GM18909 (cell line): ENCODE measurements around the gene SNX33.
A peak's percentile ranks its signal among the peaks of the same experiment; 100 is the strongest.
"Not testable (repeated sequence)": the region's sequence is repeated elsewhere in the genome, so short reads cannot be mapped to it uniquely, and the experiment has no call there.

Experiments used
- ATAC-seq: cut with Tn5 transposase; IDR thresholded peaks from one replicate; pipeline ENCODE4 v1.9.1; 2021; ENCODE audit warnings: mild to moderate bottlenecking; ENCODE audit not compliant: unreplicated experiment, poor library complexity

Gene SNX33

DNA sequence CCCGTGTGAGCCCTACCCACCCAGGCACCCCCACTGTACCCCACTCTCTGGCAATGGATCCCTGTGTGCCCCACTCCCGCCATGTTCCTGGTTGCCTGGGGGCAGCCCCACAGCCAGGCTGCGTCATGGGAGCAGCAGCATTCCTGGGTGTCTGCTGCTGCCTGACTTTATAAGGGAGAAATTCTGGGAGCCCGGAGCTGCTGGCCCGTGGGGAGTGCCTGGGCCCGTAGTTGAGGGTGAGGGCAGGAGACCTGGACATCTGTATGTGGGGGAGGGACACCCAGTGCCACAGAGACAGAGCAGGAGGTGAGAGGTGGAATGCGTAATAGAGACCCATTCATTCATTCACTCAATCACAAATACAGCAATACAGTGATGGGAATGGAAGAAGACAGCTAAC is 49.8 kb downstream of the SNX33 start:
- ATAC-seq: no peak

DNA sequence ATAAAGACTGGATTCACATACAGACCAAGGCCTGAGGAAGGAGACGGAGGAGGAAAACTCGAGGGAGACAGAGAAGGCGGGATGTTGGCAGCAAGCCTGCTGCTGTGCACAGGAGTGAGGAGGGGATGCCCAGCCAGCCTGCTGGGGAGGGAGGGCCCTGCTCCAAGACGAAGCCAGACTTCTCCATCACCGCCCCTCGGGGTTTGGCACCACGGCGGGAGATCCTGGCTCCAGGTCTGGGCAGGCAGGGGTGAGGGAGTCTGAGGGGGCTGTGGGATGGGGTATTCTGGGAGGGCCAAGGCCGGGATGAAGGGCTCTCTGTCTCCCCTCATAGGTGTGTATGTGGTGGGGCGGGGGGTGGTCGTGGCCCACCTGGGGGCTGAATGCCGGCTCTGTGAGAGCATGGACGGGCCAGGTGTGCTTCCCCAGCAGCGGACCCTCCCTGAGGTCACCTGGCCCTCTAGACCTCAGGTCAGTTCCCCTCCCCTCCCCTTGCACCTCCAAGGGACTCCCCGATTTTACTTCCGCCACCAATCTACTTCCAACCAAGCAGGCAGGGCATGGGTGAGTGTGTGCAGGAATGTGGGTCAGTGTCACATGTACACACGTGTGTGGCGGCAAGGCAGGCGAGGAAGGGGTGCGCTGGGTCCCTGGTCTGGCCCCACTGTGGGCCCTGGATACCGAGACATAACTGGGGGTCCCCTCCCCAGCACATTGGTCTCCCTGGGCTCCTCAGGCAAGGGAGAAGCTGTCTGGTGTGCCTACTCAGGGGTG is 50.4 kb downstream of the SNX33 start:
- not testable (repeated sequence) for ATAC-seq

DNA sequence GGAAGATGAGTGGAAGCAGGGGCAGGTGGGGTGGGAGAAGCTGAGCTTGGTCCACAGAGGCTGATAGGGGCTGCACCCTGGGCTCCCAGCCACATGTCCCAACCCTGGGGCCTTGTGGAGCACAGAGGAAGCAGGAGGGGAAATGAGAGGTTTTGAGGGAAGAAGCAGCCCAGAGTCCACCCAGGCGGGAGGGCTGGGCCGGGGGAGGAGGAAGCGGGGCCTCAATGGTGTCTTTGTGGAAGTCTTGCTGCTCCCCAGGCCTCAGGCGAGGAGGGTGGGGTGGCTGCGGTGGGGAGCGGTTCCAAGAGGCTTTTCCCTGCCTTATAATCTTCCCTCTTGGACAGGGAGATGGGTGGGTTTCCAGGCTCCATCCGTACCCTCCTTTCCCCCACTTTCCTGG is 51.8 kb downstream of the SNX33 start:
- ATAC-seq: not testable (repeated sequence)

DNA sequence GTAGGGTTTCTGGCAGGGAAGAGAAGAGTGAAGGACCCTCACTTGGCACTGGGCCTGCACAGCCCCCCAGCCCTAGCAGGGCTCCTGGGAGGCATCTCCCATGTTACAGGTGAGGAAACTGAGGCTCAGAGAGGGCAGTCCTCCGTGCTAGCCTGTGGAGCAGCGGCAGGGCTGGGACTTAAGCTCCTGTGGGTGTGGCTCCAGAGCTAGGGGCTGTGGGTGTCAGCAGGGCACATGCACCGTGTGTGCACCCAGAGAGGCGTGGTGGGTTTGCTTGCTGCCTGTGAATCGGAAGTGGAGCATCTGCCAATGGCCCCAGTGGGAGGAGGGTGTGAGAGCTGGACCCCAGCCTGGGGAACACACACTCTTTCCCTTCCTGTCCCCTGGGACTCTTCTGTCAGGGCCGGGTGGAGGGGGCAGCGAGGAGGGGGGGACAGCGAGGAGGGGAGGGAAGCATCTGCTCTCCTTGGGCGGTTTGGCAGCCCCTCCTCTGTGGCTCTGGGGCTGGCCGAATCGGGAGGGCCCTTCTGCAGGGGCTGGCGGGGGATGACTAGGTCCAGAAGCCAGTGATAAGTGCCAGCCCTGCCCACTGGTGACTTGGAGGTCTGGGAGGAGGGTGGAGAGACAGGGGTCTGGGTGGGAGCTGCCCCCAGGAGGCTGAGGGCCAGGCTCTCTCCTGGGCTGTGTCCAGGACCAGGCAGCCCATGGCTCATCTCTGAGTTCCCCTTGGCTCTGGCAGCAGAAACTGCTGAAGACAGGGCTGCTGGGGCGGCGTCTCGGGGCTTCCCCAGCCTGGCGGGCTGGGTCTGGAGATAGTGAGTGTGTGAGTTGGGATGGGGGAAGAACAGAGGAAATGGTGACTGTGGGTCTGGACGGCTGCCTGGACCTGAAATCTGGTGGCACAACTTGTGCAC is 52.5 kb downstream of the SNX33 start:
- peak; percentile 66 for ATAC-seq

DNA sequence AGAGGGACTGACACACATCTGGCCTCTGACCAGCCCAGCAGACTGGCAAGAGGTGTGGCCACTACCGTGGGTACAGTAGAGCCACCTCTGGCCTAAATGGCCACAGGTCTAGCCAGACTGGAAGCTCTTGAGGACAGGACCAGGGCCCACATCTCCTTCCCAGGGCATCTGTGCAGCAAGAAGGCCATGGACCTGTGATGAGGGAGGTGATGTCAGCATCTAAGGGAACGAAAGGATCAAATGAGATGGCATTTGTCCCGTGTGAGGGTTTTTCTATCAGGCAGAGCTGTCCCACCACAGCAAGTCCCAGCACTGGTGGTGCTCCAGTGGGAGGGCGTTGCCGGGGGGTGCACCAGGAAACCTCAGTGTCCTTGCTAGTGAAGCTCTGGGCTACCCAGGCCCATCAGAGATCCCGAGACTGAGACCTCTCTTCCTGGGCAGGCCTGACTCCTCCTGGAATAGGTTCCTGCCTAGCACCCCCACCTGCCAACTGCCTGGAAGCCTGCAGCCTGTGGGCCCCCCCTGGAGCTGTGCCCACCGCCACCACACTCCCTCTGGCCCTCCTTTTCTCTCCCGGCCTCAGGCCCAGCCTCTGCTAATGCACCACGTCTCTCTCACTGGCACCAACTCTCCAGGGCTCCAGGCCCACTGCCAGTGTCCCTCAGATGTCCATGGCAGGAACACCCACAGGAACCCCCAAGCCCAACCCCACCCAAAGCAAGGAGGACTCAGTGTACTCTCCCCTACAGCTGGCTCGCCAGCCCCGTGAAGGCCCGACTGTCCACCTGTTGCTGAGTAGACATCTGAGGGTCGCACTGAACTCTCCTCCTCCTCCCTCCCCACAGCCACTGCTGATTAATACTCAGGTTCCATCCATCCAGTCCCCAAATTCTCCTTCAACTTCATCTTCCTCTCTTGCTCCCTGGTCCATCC is 53.6 kb downstream of the SNX33 start:
- ATAC-seq: not testable (repeated sequence)

DNA sequence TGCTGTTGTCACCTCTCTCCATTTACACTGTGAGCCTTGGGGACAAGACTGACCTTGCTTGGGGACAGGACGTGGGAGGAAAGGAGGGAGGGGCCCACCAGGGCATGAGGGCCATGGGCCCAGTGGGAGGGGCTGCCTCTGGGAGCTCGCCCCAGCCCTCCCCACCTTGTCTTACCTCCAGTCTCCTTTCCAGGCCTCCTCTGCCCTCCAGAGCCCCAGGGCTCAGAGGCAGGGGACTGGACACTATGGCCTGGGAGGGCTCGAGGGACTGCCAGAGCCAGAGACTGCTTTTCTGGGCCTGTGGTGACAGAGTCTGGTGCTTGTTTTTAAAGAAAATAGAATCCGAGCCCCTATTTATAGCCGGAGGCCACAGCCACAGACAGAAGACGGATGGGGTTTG is 54.7 kb downstream of the SNX33 start:
- no peak for ATAC-seq

DNA sequence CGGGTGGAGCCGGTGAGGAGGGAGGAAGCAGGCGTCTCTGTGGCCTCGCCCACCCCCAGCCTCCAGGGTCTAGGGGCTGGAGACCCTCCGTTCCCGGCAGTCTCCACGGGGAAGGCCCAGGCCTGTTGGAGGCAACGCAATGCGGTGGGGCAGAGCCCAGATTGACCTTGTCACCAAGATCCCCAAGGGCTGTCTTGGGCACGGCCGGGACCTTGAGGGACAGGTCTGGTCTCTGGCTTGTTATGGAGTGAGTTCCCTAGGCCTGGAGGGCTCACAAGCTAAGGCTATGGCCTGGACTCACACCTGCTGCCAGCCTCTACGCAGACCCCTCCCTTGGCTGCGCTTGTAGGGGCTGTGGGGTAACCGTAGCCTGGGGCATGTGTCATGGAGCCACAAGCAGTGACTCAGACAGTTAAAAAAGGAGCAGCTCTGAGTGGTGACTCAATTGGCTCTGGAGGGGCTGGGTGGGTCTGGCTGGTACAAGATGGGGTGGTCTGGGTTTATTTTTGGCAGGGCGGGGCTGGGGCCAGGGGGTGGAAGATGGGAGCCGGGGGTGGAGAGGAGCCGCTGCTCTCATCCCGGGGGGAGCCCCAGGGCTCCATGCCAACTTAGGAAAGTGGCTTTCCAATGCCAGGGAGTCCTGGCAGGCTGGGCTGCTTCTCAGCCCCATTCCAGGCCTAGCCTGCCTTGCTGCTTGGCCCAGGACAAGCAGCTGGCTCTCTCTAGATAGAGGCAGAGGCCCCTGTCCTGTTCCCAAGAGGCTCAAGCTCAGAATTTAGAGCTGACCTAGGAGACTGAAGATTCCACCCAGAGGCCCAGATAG is 55.9 kb downstream of the SNX33 start:
- ATAC-seq: not testable (repeated sequence)

DNA sequence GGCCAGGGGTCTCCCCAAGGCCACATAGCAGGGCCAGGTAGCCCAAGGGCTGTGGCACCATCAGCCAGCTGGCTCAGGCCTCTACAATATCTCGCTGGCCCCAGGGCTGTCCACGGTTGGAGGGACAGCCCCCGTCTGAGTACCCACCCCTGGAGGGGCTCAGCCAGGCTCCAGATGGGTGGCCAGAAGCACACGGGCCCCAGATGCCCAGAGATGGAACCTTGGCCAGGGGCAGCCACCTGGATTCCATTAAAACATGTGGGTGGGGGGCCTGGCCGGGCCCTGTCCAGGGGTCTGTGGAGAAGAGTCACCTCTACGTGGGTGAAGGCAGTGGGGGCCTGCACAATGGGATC is 56.5 kb downstream of the SNX33 start:
- no peak for ATAC-seq

DNA sequence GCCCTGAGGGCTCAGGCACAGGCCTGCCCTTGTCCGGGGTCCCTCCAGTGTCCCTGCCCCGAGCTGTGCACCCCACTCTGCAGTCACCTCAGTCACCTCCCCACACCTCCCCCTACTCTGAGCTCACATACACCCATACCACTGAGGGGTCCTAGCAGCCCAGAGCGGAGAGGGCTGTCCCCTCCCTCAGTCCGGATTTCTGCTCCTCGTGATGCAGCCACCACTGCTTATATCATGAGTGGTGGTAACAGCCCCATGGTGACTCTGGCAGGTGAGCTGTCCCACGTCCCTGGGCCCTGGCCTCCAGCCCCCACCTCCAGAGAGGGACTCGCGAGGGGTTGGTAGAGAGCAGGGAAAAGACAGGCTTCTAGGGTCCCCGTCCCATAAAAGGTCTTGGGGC is 56.9 kb downstream of the SNX33 start:
- no peak for ATAC-seq

DNA sequence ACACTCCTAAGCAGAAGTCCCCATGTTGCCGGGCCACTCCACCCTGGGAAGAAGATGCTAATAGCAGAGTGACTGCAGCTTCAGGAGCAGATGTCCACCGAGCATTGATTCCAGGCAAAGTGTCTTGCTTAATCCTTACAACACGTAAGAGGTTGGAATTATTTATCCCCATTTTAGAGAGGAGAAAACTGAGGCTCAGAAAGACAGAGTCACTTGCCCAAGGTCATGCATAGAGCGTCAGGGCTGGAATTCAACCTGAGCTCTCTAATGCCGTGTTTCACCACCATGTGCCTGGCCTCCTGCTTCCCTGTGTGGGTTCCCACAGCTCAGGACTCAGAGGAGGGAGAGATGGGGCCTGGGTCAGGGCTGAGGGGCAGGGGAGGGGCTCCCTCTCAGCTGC is 57.7 kb downstream of the SNX33 start:
- not testable (repeated sequence) for ATAC-seq

DNA sequence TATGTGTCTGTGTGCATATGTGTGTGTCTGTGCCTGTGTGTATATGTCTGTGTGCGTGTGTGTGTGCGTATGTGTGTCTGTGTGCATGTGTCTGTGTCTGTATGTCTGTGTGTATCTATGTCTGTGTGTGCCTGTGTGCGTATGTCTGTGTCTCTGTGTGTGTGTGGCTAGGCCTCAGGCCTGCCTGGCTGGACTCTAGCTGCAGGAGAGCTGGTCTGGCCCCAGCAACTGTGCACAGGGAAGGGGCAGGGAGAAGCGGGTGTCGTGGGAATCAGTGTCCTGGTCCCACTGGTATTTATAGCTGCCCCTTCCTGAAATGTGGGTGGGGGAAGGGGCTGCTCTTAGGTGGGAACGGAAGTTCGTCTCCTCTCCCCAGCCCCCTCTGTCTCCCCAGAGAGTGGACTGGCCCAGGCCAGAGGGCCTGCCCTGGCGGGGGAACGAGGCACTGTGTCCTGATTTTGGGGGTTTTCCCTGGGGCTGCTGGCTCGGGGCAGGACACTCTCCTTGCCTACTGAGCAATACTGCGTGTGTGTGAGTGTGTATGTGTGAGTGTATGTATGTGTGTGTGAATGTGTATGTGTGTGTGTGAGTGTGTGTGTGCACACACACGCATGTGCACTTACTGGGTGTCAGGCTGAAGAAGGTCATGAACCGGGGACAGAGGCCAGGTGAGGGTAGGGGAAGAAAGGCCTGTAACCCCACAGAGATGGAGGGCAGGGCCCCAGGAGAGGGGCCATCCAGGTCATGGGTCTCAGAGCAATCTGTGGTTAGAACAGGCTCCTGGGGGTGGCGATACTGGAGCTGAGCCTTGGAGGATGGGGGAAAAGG is 58.4 kb downstream of the SNX33 start:
- ATAC-seq: no peak

DNA sequence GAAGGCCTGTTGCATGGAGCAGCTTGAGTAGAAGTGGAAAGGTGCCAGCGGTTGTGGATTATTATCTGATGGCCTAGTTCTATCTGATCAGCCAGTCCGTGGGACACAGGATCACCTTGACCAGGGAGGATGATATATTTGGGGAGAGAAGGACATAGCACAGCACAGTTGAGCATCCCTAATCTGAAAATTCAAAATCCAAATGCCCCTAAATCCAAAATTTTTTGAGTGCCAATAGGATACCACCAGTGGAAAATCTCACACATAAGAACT is 58.9 kb downstream of the SNX33 start:
- ATAC-seq: no peak

DNA sequence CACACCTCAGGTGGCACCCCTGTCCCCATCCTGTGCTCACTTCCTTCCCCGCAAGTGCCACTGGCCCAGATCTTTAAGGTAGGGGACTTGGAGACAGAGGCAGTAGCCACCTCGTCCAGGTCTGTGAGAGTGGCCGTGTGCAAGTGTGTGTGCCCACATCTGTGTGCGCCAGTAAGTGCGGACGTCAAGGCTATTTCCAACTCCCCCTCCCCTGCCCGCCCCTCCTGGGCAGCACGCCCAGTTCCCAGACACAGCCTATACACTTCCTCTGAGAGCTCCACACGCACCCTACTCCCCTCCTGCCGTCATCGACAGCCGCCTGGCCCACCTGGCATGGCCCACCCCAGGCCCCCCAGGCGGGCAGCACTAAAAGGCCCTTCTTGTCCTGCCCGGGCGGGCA is 61.7 kb downstream of the SNX33 start:
- ATAC-seq: not testable (repeated sequence)

DNA sequence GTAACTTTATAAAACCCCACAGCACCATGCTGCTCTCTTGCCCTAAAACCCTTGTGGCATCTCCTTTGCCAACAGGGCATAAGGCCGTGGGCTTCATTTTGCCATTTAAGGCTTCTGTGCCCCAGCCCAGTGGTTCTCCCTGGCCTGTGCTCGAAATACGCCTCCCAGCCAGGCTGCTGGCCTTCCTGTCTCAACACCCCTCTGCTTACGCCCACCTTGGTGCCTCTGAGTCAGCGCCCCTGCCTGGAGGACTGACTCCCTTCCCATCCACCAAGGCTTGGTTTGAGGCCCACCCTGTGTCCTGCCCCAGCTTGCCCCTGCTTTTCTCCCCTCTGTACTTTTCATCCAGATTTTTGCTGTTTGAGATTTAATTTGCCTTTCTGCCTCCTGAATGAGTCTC is 63.2 kb downstream of the SNX33 start:
- not testable (repeated sequence) for ATAC-seq

DNA sequence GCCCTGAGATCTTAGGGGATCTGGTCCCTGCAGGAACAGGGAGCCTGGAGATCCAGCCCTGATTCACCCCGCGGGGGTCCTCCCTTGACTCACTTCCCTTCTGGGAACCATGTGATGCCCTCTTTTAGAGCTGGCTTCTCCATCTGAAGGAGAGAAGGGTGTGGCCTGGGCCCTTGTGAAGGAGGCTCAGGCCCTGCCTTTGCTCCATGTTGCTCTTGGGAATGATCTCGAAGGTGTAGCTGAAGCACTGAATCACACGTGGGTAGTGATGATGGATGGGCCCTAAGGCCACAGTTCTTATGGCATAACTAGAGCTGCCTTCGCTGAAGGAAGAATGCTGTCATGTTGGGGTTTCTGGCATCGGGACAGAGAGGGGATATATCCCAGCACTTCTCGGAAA is 63.8 kb downstream of the SNX33 start:
- ATAC-seq: not testable (repeated sequence)
